K562 (cell line): ENCODE measurements around the gene LRRC10B. TPM values are rescaled to one million over a fixed set of nuclear protein-coding genes. Genes with fewer than 3 reads are reported as not detected.

Experiments
- ATAC-seq: fragments of 200-7000 bp; cut with Tn5 transposase; 3 replicates; pipeline ENCODE4 v1.9.1; 2020; ENCODE audit warnings: moderate library complexity
- BruUV-seq: library from RNA; stranded (reverse); fragments of 400-500 nt; replicated peaks from 2 replicates; lab custom pipeline; 2021; lab: Mats Ljungman, UMichigan
- CTCF ChIA-PET: fragments of 300-600 bp; formaldehyde crosslinking; extraction: SDS; loops from one replicate; lab custom pipeline; 2021; ENCODE audit warnings: low intra/inter-chr PET ratio; lab: Yijun Ruan, JAX
- POLR2A ChIA-PET: fragments of 300-600, 350-650 bp; sonication (Branson Sonifier 250); formaldehyde crosslinking; extraction: SDS; loops from one replicate; lab custom pipeline; 2021; ENCODE audit warnings: antibody characterized with exemption, inconsistent platforms; lab: Yijun Ruan, JAX
- DNase-seq, 4 experiments: peaks; one replicate each; pipeline versions ENCODE4 v3.0.0 to v3.0.0-alpha.2; 2011 to 2018; ENCODE audit warnings: low spot score in 3 of 4, mixed read lengths in 3 of 4; ENCODE audit errors: extremely low read depth in 1 of 4
- FAIRE-seq: peaks from 2 replicates; lab custom pipeline; 2011; peaks lifted over from hg19 to GRCh38; lab: Jason Lieb, UNC
- H2AFZ ChIP-seq: 2 replicates; pipeline ENCODE4 v1.6.0; 2011; ENCODE audit warnings: low read depth, low read length, control low read depth, inconsistent platforms
- H3K27ac ChIP-seq: fragments of 200-600 bp; 3 replicates; pipeline ENCODE4 v1.8.0; 2011; ENCODE audit warnings: low read depth, mild to moderate bottlenecking, control low read depth, inconsistent platforms, low read length, moderate library complexity, mixed read lengths; ENCODE audit errors: extremely low read depth
- H3K27me3 ChIP-seq, 2 experiments: fragments of 300-600 bp in 1 of 2; 2 replicates in 1 of 2; 3 replicates in 1 of 2; pipeline versions ENCODE4 v1.6.0 to v1.8.0; 2011; ENCODE audit warnings: inconsistent platforms in 2 of 2, low read length in 2 of 2, mild to moderate bottlenecking in 1 of 2, mixed read lengths in 1 of 2, moderate library complexity in 1 of 2; ENCODE audit not compliant: control insufficient read depth in 2 of 2, insufficient read depth in 2 of 2
- H3K36me3 ChIP-seq: fragments of 300-600 bp; 3 replicates; pipeline ENCODE4 v1.8.0; 2011; ENCODE audit warnings: mild to moderate bottlenecking, low read length, inconsistent platforms; ENCODE audit not compliant: control insufficient read depth, insufficient read depth
- H3K4me1 ChIP-seq, 2 experiments: fragments of 200-600 bp in 1 of 2; replicated peaks in 1 of 2; 2 replicates in 1 of 2; 3 replicates in 1 of 2; pipeline versions ENCODE4 v1.5.1 to v1.8.0; 2011; ENCODE audit warnings: inconsistent platforms in 2 of 2, low read length in 2 of 2, mild to moderate bottlenecking in 1 of 2, mixed read lengths in 1 of 2, moderate library complexity in 1 of 2; ENCODE audit not compliant: control insufficient read depth in 2 of 2, insufficient read depth in 2 of 2
- H3K4me2 ChIP-seq: 2 replicates; pipeline ENCODE4 v1.6.1; 2011; ENCODE audit warnings: low read length, control low read depth, inconsistent platforms, mixed read lengths; ENCODE audit not compliant: insufficient read depth
- H3K4me3 ChIP-seq: fragments of 200-600 bp; sonication (generic), shearing (Covaris generic); 2 replicates; pipeline ENCODE4 v1.5.1; 2016; ENCODE audit warnings: control low read depth, inconsistent platforms
- H3K79me2 ChIP-seq: fragments of 200-600 bp; 3 replicates; pipeline ENCODE4 v1.8.0; 2011; ENCODE audit warnings: low read length, inconsistent platforms; ENCODE audit not compliant: control insufficient read depth, insufficient read depth
- H3K9ac ChIP-seq, 2 experiments: 2 replicates each; pipeline versions ENCODE4 v1.6.0 to v1.6.1; 2011; ENCODE audit warnings: low read depth in 2 of 2, low read length in 2 of 2, control low read depth in 1 of 2, inconsistent platforms in 1 of 2, mild to moderate bottlenecking in 1 of 2, mixed read lengths in 1 of 2; ENCODE audit not compliant: insufficient read depth in 1 of 2
- H3K9me1 ChIP-seq: one replicate; pipeline ENCODE4 v1.6.0; 2011; ENCODE audit warnings: inconsistent platforms, mild to moderate bottlenecking, low read length, moderate library complexity; ENCODE audit not compliant: control insufficient read depth, insufficient read depth
- H3K9me3 ChIP-seq: replicated peaks from 2 replicates; pipeline ENCODE4 v1.5.1; 2011; ENCODE audit warnings: low read depth, low read length, inconsistent platforms; ENCODE audit not compliant: control insufficient read depth, insufficient read depth
- H4K20me1 ChIP-seq: replicated peaks from 2 replicates; pipeline ENCODE4 v1.6.1; 2011; ENCODE audit warnings: low read length, inconsistent platforms, mixed read lengths; ENCODE audit not compliant: control insufficient read depth, insufficient read depth
- CC2D1A ChIP-seq: fragments of 450-650 bp; IDR thresholded peaks from 2 replicates; pipeline ENCODE4 v1.6.1; 2017; ENCODE audit warnings: mild to moderate bottlenecking
- DMBX1 ChIP-seq: fragments of 250-450 bp; sonication (Bioruptor Pico); IDR thresholded peaks from 2 replicates; pipeline ENCODE4 v1.8.0; 2022; ENCODE audit warnings: inconsistent platforms, mild to moderate bottlenecking, moderate library complexity, borderline replicate concordance
- ELF1 ChIP-seq: fragments of 200-800 bp; sonication (Bioruptor generic); IDR thresholded peaks from 2 replicates; pipeline ENCODE4 v1.6.1; 2016; ENCODE audit warnings: missing genetic modification characterization, missing compliant biosample characterization
- ETS2 ChIP-seq: IDR thresholded peaks from 2 replicates; pipeline ENCODE4 v1.6.1; 2016; ENCODE audit warnings: borderline replicate concordance, missing genetic modification characterization, mild to moderate bottlenecking, moderate library complexity, missing compliant biosample characterization; ENCODE audit not compliant: poor library complexity, severe bottlenecking
- FOXA3 ChIP-seq, 2 experiments: fragments of 450-650 bp in 1 of 2; sonication (generic) in 1 of 2; formaldehyde crosslinking; IDR thresholded peaks in 1 of 2; conservative IDR thresholded peaks in 1 of 2; 2 replicates each; pipeline versions ENCODE4 v1.4.0 to v1.8.0; 2020 to 2022; ENCODE audit warnings: mild to moderate bottlenecking in 2 of 2, missing genetic modification reagents in 1 of 2
- KDM5B ChIP-seq: fragments of 200-600 bp; sonication (generic); IDR thresholded peaks from 2 replicates; pipeline ENCODE4 v1.6.1; 2012; ENCODE audit warnings: low read depth, mild to moderate bottlenecking, moderate library complexity, low read length, control low read depth, inconsistent platforms; ENCODE audit not compliant: insufficient replicate concordance
- KLF10 ChIP-seq: fragments of 250-450 bp; sonication (Bioruptor Pico); IDR thresholded peaks from 2 replicates; pipeline ENCODE4 v1.6.1; 2021; ENCODE audit warnings: matching md5 sums
- KLF6 ChIP-seq: fragments of 250-450 bp; sonication (Bioruptor Pico); IDR thresholded peaks from 2 replicates; pipeline ENCODE4 v1.4.0; 2020; ENCODE audit warnings: mild to moderate bottlenecking, moderate library complexity, borderline replicate concordance
- MEIS2 ChIP-seq: fragments of 450-650 bp; IDR thresholded peaks from 2 replicates; pipeline ENCODE4 v1.6.1; 2014; ENCODE audit warnings: mild to moderate bottlenecking; ENCODE audit not compliant: partially characterized antibody
- NFIC ChIP-seq: fragments of 450-650 bp; IDR thresholded peaks from 2 replicates; pipeline ENCODE4 v1.6.1; 2017; ENCODE audit warnings: mild to moderate bottlenecking, inconsistent platforms
- NFRKB ChIP-seq: fragments of 450-650 bp; IDR thresholded peaks from 2 replicates; pipeline ENCODE4 v1.6.1; 2016; ENCODE audit warnings: low read depth
- PURB ChIP-seq: sonication (generic); formaldehyde crosslinking; IDR thresholded peaks from 2 replicates; pipeline ENCODE4 v1.9.0; 2021; ENCODE audit warnings: low read depth, mild to moderate bottlenecking, missing genetic modification reagents
- TFAP4 ChIP-seq: sonication (generic); formaldehyde crosslinking; IDR thresholded peaks from 2 replicates; pipeline ENCODE4 v1.8.0; 2022; ENCODE audit warnings: missing genetic modification reagents, mild to moderate bottlenecking, moderate library complexity, borderline replicate concordance
- WGBS: fragments of 100-300 bp; shearing (Covaris generic); methylation state at CpG from one replicate; pipeline ENCODE4 v1.1.6; 2016; ENCODE audit warnings: low coverage, mixed read lengths; ENCODE audit not compliant: insufficient coverage; ENCODE audit errors: missing lambda C conversion rate; 5-methylcytosine and 5-hydroxymethylcytosine counted together
- in situ Hi-C: fragments of 300-500 bp; cut with MboI; formaldehyde crosslinking; loops from 4 replicates; pipeline ENCODE4 v1.15.0; 2018; ENCODE audit warnings: inconsistent platforms, mixed read lengths
- intact Hi-C: fragments of 100-400 bp; cut with micrococcal nuclease; formaldehyde crosslinking; loops from 2 replicates; pipeline ENCODE4 v1.14.2; 2022
- polyA plus RNA-seq, 8 experiments: library from polyadenylated mRNA; depleted of rRNA in 4 of 8; stranded (reverse) in 5 of 8; unstranded in 3 of 8; fragments of >200 nt; fragmentation: Nextera tagmentation in 2 of 8; fragmentation: Illumina TruSeq in 1 of 8; extraction: Ambion mirVana in 2 of 8; extraction: Trizol in 1 of 8; gene quantifications; 2 replicates each; pipeline versions ENCODE4 v1.2.1 to v1.2.3, GENCODE V29; 2011 to 2014; ENCODE audit warnings: inconsistent platforms in 1 of 8, missing spikeins in 1 of 8
- total RNA-seq, 7 experiments: library from RNA; depleted of rRNA in 6 of 7; stranded (reverse); fragments of >200 nt in 6 of 7; fragmentation: Illumina TruSeq in 2 of 7; extraction: Trizol in 2 of 7; gene quantifications; 2 replicates each; pipeline versions ENCODE4 v1.2.1 to v1.2.3, GENCODE V29; 2011 to 2021; ENCODE audit warnings: low replicate concordance in 1 of 7
- TF ChIP-seq, protein P1 (sequence below): fragments of 150-350 bp; conservative IDR thresholded peaks from 2 replicates; pipeline ENCODE4 v1.6.1; 2014; ENCODE audit warnings: low read length
- TF ChIP-seq, protein P2 (sequence below), 3 experiments: IDR thresholded peaks in 2 of 3; conservative IDR thresholded peaks in 1 of 3; 2 replicates each; pipeline ENCODE4 v1.5.1; 2011 to 2012; ENCODE audit warnings: low read length in 3 of 3, mild to moderate bottlenecking in 3 of 3, control low read depth in 2 of 3, improper control_type of control experiment in 1 of 3, inconsistent platforms in 1 of 3, low read depth in 1 of 3, mixed read lengths in 1 of 3, moderate library complexity in 1 of 3; ENCODE audit not compliant: insufficient read depth in 2 of 3

The LRRC10B gene
- total and polyA plus RNA-seq, 9 of the 15 experiments (the other 6 are each of a cell fraction or from before 2014, with no cell fraction given), result 0.11 TPM; not detected in 8

DNA sequence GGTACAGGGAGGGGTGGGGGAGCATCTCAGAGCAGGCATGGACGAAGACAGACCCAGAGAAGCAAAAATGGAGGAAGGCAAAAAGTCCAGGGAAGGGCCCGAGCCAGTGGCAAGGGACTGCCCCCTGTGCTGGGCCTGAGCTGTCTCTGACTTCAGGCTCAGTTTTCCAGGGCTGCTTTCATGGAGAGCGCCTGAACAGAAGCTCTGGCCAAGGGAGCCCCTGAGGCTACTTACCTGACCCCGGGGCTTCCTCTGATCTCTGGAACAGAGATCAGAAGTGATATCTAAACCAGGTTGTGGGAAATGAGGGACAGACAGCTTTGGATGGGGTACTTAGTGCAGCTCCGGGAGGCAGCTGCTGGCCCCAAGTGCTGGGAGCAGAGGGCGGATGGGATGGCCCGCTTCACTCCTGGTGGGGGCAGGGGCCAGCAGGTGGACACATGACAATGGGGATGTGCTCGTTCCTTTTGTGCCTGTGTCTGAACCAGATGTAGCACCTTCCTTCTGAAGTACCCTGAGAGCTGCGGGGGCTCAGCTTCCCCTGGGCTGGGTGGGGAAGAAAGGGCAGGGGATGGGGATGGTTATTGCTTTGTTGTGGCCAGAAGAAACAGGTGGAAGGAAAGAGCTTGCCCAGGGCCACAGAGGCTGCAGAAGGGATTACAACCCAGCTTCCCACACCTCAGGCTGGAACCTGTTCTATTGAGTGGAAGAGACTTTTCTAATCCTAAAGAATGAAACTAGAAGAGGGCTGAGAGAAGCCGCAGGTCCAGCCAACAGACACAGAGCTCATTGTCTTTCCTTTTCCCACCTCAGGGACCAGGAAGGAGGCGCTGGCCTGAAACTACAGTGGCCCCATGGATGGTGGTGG is 5.7 kb downstream of the LRRC10B start:
- FAIRE-seq (no peak), DNase-seq (no peak), ATAC-seq (no peak)
- Histone ChIP-seq H3K4me3 (no peak overlapping the region), H2AFZ (no peak overlapping the region), H3K27me3 (peaks cover 16 to 60% of the 10 kb centered on the region in 2 experiments; a peak in 4 of 5 replicates), H3K9me1 (no peaks in the 10 kb centered on the region), H3K36me3 (no peaks in the 10 kb centered on the region), H3K4me1 (peaks cover 0 to 24% of the 10 kb centered on the region in 2 experiments), H3K4me2 (no peak overlapping the region), H4K20me1 (peaks cover 3% of the 10 kb centered on the region; the same call in 1 of the 2 replicates), H3K9me3 (no peaks in the 10 kb centered on the region), H3K27ac (no peak overlapping the region), H3K79me2 (no peaks in the 10 kb centered on the region), H3K9ac (no peak overlapping the region)
- TF ChIP-seq NFRKB (no peak), PURB (CRISPR knock-in tag) (no peak), TFAP4 (CRISPR knock-in tag) (no peak), NFIC (no peak), KDM5B (no peak), ETS2 (no peak), CC2D1A (no peak), KLF6 (CRISPR knock-in tag) (no peak), FOXA3 (CRISPR knock-in tag; conservative IDR thresholded peaks at IDR 0.05 in 1 of 2, IDR thresholded peaks at IDR 0.05 in 1 of 2) (no peak), ELF1 (tag) (no peak), DMBX1 (CRISPR knock-in tag) (no peak), KLF10 (CRISPR knock-in tag) (no peak), MEIS2 (no peak)
- TF ChIP-seq, protein P1, sequence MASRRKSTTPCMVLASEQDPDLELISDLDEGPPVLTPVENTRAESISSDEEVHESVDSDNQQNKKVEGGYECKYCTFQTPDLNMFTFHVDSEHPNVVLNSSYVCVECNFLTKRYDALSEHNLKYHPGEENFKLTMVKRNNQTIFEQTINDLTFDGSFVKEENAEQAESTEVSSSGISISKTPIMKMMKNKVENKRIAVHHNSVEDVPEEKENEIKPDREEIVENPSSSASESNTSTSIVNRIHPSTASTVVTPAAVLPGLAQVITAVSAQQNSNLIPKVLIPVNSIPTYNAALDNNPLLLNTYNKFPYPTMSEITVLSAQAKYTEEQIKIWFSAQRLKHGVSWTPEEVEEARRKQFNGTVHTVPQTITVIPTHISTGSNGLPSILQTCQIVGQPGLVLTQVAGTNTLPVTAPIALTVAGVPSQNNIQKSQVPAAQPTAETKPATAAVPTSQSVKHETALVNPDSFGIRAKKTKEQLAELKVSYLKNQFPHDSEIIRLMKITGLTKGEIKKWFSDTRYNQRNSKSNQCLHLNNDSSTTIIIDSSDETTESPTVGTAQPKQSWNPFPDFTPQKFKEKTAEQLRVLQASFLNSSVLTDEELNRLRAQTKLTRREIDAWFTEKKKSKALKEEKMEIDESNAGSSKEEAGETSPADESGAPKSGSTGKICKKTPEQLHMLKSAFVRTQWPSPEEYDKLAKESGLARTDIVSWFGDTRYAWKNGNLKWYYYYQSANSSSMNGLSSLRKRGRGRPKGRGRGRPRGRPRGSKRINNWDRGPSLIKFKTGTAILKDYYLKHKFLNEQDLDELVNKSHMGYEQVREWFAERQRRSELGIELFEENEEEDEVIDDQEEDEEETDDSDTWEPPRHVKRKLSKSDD, result no peak
- TF ChIP-seq, protein P2, sequence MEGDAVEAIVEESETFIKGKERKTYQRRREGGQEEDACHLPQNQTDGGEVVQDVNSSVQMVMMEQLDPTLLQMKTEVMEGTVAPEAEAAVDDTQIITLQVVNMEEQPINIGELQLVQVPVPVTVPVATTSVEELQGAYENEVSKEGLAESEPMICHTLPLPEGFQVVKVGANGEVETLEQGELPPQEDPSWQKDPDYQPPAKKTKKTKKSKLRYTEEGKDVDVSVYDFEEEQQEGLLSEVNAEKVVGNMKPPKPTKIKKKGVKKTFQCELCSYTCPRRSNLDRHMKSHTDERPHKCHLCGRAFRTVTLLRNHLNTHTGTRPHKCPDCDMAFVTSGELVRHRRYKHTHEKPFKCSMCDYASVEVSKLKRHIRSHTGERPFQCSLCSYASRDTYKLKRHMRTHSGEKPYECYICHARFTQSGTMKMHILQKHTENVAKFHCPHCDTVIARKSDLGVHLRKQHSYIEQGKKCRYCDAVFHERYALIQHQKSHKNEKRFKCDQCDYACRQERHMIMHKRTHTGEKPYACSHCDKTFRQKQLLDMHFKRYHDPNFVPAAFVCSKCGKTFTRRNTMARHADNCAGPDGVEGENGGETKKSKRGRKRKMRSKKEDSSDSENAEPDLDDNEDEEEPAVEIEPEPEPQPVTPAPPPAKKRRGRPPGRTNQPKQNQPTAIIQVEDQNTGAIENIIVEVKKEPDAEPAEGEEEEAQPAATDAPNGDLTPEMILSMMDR (IDR thresholded peaks at IDR 0.05 in 2 of 3, conservative IDR thresholded peaks at IDR 0.05 in 1 of 3; ENCODE audit: insufficient read depth in 2 of 3, low read depth in 1 of 3, low read length in 3 of 3), result no peak
- intact Hi-C loops (no loop called here), in situ Hi-C loops (no loop called here)
- ChIA-PET CTCF (interaction anchor here (0.6 kb wide), 1 partner anchor 35 kb away, joined by 3 read pairs; no protein-coding TSS in a partner anchor), POLR2A (interaction anchor here (0.6 to 1.2 kb wide), 2 partner anchors 12 to 95 kb away, joined by 3 to 4 read pairs; no protein-coding TSS in a partner anchor)
- BruUV-seq, result no TSS peak
- 6% methylated on average over 11 of the region's 11 CpGs for WGBS
